H9 (cell line): Measurements from ENCODE around the gene CYSTM1. TPM values are rescaled to one million over a fixed set of nuclear protein-coding genes. Genes with fewer than 3 reads are reported as not detected.

ENCODE experiments used
- DNase-seq: peaks from one replicate; pipeline ENCODE4 v3.0.0-alpha.2; 2017
- H2AFZ ChIP-seq: one replicate; pipeline ENCODE4 v1.6.1; 2013; ENCODE audit warnings: mild to moderate bottlenecking, low read length, control low read depth, moderate library complexity
- H2AK5ac ChIP-seq: 2 replicates; pipeline ENCODE4 v1.6.1; 2013; ENCODE audit warnings: low read length, control low read depth, mixed read lengths; ENCODE audit not compliant: insufficient read length
- H2BK120ac ChIP-seq: one replicate; pipeline ENCODE4 v1.6.1; 2013; ENCODE audit warnings: low read depth, mild to moderate bottlenecking, low read length, control low read depth, inconsistent platforms; ENCODE audit not compliant: poor library complexity, severe bottlenecking
- H2BK12ac ChIP-seq: 2 replicates; pipeline ENCODE4 v1.6.1; 2013; ENCODE audit warnings: low read length, control low read depth, mixed read lengths, low read depth; ENCODE audit not compliant: insufficient read length
- H2BK15ac ChIP-seq: 2 replicates; pipeline ENCODE4 v1.6.1; 2013; ENCODE audit warnings: low read depth, low read length, control low read depth
- H2BK20ac ChIP-seq: one replicate; pipeline ENCODE4 v1.6.1; 2013; ENCODE audit warnings: low read depth, mild to moderate bottlenecking, low read length, control low read depth, inconsistent platforms; ENCODE audit not compliant: poor library complexity, severe bottlenecking
- H2BK5ac ChIP-seq: 2 replicates; pipeline ENCODE4 v1.6.1; 2013; ENCODE audit warnings: low read length, control low read depth, mixed read lengths; ENCODE audit not compliant: insufficient read length
- H3K14ac ChIP-seq: 2 replicates; pipeline ENCODE4 v1.6.1; 2013; ENCODE audit warnings: low read length, control low read depth; ENCODE audit not compliant: insufficient read depth
- H3K18ac ChIP-seq: 2 replicates; pipeline ENCODE4 v1.6.1; 2013; ENCODE audit warnings: low read depth, mild to moderate bottlenecking, mixed read lengths, low read length, control low read depth; ENCODE audit not compliant: insufficient read length
- H3K23ac ChIP-seq: 2 replicates; pipeline ENCODE4 v1.6.1; 2013; ENCODE audit warnings: low read length, control low read depth, mixed read lengths, low read depth; ENCODE audit not compliant: insufficient read length
- H3K23me2 ChIP-seq: 2 replicates; pipeline ENCODE4 v1.6.1; 2013; ENCODE audit warnings: low read depth, mild to moderate bottlenecking, mixed read lengths, low read length, control low read depth; ENCODE audit not compliant: insufficient read length, poor library complexity, severe bottlenecking
- H3K27ac ChIP-seq: 2 replicates; pipeline ENCODE4 v1.5.1; 2013; ENCODE audit warnings: low read length, control low read depth, mixed read lengths, low read depth; ENCODE audit not compliant: insufficient read length
- H3K27me3 ChIP-seq: 2 replicates; pipeline ENCODE4 v1.6.1; 2013; ENCODE audit warnings: low read length, control low read depth, inconsistent platforms; ENCODE audit not compliant: insufficient read depth
- H3K4ac ChIP-seq: 2 replicates; pipeline ENCODE4 v1.6.1; 2013; ENCODE audit warnings: low read depth, mild to moderate bottlenecking, control low read depth, inconsistent platforms, low read length, moderate library complexity
- H3K4me1 ChIP-seq: 2 replicates; pipeline ENCODE4 v1.6.1; 2013; ENCODE audit warnings: low read length, control low read depth, inconsistent platforms; ENCODE audit not compliant: insufficient read depth
- H3K4me2 ChIP-seq: 2 replicates; pipeline ENCODE4 v1.6.1; 2013; ENCODE audit warnings: low read length, control low read depth, mixed read lengths; ENCODE audit not compliant: insufficient read length, insufficient read depth
- H3K56ac ChIP-seq: 2 replicates; pipeline ENCODE4 v1.6.1; 2013; ENCODE audit warnings: low read depth, mild to moderate bottlenecking, mixed read lengths, low read length, control low read depth; ENCODE audit not compliant: insufficient read length
- H3K79me1 ChIP-seq: 2 replicates; pipeline ENCODE4 v1.6.1; 2013; ENCODE audit warnings: low read depth, mild to moderate bottlenecking, moderate library complexity, low read length, control low read depth, inconsistent platforms; ENCODE audit not compliant: insufficient read depth, poor library complexity, severe bottlenecking
- H3K79me2 ChIP-seq: 2 replicates; pipeline ENCODE4 v1.6.1; 2013; ENCODE audit warnings: low read length, control low read depth, inconsistent platforms; ENCODE audit not compliant: insufficient read depth
- H3K9ac ChIP-seq: 2 replicates; pipeline ENCODE4 v1.6.1; 2013; ENCODE audit warnings: low read length, control low read depth, mixed read lengths; ENCODE audit not compliant: insufficient read length; ENCODE audit errors: extremely low read depth
- H3K9me3 ChIP-seq: one replicate; pipeline ENCODE4 v1.6.1; 2013; ENCODE audit warnings: low read depth, low read length, inconsistent platforms; ENCODE audit not compliant: control insufficient read depth
- H3T11ph ChIP-seq: one replicate; pipeline ENCODE4 v1.6.1; 2013; ENCODE audit warnings: mild to moderate bottlenecking, low read length, control low read depth, inconsistent platforms
- H4K20me1 ChIP-seq: one replicate; pipeline ENCODE4 v1.6.1; 2013; ENCODE audit not compliant: control insufficient read depth, insufficient read length, insufficient read depth
- H4K5ac ChIP-seq: 2 replicates; pipeline ENCODE4 v1.6.1; 2013; ENCODE audit warnings: low read depth, mild to moderate bottlenecking, mixed read lengths, low read length, control low read depth; ENCODE audit not compliant: insufficient read length
- H4K8ac ChIP-seq: replicated peaks from 2 replicates; pipeline ENCODE4 v1.6.1; 2013; ENCODE audit warnings: low read length, control low read depth, mixed read lengths, low read depth; ENCODE audit not compliant: insufficient read length
- H4K91ac ChIP-seq: 2 replicates; pipeline ENCODE4 v1.6.1; 2013; ENCODE audit warnings: low read depth, mild to moderate bottlenecking, moderate library complexity, mixed read lengths, low read length, control low read depth; ENCODE audit not compliant: insufficient read length
- H3K27ac Mint-ChIP-seq, 3 experiments: 2 replicates in 2 of 3; 3 replicates in 1 of 3; pipeline ENCODE4 v1.8.0; 2020 to 2021; ENCODE audit warnings: mixed read lengths in 3 of 3, mild to moderate bottlenecking in 1 of 3, moderate library complexity in 1 of 3
- H3K27me3 Mint-ChIP-seq: 2 replicates; pipeline ENCODE4 v1.8.0; 2021; ENCODE audit warnings: low read depth, mild to moderate bottlenecking, moderate library complexity, mixed read lengths
- H3K36me3 Mint-ChIP-seq, 3 experiments: 2 replicates in 2 of 3; 3 replicates in 1 of 3; pipeline ENCODE4 v1.8.0; 2020 to 2021; ENCODE audit warnings: low read depth in 3 of 3, mixed read lengths in 3 of 3; ENCODE audit not compliant: insufficient read depth in 1 of 3
- H3K4me1 Mint-ChIP-seq, 2 experiments: 2 replicates each; pipeline ENCODE4 v1.8.0; 2020; ENCODE audit warnings: mixed read lengths in 2 of 2
- H3K4me3 Mint-ChIP-seq, 2 experiments: 2 replicates in 1 of 2; 3 replicates in 1 of 2; pipeline ENCODE4 v1.8.0; 2020 to 2021; ENCODE audit warnings: mild to moderate bottlenecking in 2 of 2, mixed read lengths in 2 of 2, moderate library complexity in 1 of 2
- H3K9me3 Mint-ChIP-seq, 2 experiments: 2 replicates in 1 of 2; 3 replicates in 1 of 2; pipeline ENCODE4 v1.8.0; 2020; ENCODE audit warnings: mild to moderate bottlenecking in 2 of 2, mixed read lengths in 2 of 2, moderate library complexity in 1 of 2
- WGBS: extraction: QIAGEN DNeasy Blood & Tissue Kit; methylation state at CpG from one replicate; pipeline ENCODE4 v1.1.7; 2013; ENCODE audit warnings: missing lambda C conversion rate, low lambda C conversion rate, mixed read lengths; ENCODE audit not compliant: insufficient read length; ENCODE audit errors: extremely low coverage; 5-methylcytosine and 5-hydroxymethylcytosine counted together
- total RNA-seq: library from RNA; stranded (reverse); gene quantifications from 2 replicates; pipeline ENCODE4 v1.2.1, GENCODE V29; 2021
- TF ChIP-seq, protein P1 (sequence below): fragments of 200-600 bp; sonication (generic); conservative IDR thresholded peaks from 3 replicates; pipeline ENCODE4 v1.8.0; 2021; ENCODE audit warnings: antibody characterized with exemption, mild to moderate bottlenecking

Gene CYSTM1
- total RNA-seq, 1 experiment from 2014 or later = 20.6 TPM

DNA sequence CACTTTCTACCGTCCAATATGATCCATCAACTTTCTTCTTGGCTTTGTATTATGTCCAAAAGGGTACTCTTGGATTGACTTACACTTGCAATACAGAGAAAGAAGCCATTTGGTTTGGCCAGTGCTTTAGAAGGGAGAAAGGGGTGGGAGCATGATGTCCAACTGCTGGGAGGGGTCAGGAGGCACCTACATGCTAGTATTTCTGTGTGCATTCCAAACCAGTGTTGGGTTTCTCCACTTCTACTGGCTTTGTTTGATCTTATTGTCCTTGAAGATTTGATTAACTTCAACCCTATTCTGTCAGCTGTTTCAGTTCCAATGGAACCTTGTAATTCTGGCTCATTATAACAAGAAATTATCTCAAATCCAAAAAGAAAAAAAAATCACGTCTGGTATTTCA lies 27.6 kb downstream of the CYSTM1 start:
- Histone ChIP-seq H3K14ac (no peak overlapping the region), H3T11ph (no peak overlapping the region), H4K8ac (no peak overlapping the region), H2BK20ac (no peak overlapping the region), H4K91ac (no peak overlapping the region), H3K27ac (no peak overlapping the region), H2AFZ (no peak overlapping the region), H3K27me3 (no peaks in the 10 kb centered on the region), H3K23me2 (no peaks in the 10 kb centered on the region), H4K5ac (no peak overlapping the region), H2AK5ac (no peak overlapping the region), H3K56ac (no peak overlapping the region), H2BK5ac (no peak overlapping the region), H4K20me1 (no peaks in the 10 kb centered on the region), H2BK12ac (no peak overlapping the region), H3K79me2 (no peaks in the 10 kb centered on the region), H3K9ac (no peak overlapping the region), H3K9me3 (no peaks in the 10 kb centered on the region), H2BK15ac (no peak overlapping the region), H3K23ac (no peak overlapping the region), H3K79me1 (no peaks in the 10 kb centered on the region), H3K4me1 (peaks cover 4% of the 10 kb centered on the region; the same call in 1 of the 2 replicates), H2BK120ac (no peak overlapping the region), H3K4me2 (no peak overlapping the region), H3K4ac (no peak overlapping the region), H3K18ac (no peak overlapping the region)
- no peak for DNase-seq
- Mint-ChIP-seq H3K36me3 (peaks cover 0 to 2% (median 0%) of the 10 kb centered on the region in 3 experiments; a peak in 2 of 7 replicates), H3K4me3 (no peak overlapping the region), H3K27me3 (no peaks in the 10 kb centered on the region), H3K4me1 (peaks cover 12 to 14% of the 10 kb centered on the region in 2 experiments), H3K27ac (no peak overlapping the region), H3K9me3 (no peaks in the 10 kb centered on the region)
- WGBS = no CpG with 5 or more reads among the region's 2 CpGs
- TF ChIP-seq, protein P1, sequence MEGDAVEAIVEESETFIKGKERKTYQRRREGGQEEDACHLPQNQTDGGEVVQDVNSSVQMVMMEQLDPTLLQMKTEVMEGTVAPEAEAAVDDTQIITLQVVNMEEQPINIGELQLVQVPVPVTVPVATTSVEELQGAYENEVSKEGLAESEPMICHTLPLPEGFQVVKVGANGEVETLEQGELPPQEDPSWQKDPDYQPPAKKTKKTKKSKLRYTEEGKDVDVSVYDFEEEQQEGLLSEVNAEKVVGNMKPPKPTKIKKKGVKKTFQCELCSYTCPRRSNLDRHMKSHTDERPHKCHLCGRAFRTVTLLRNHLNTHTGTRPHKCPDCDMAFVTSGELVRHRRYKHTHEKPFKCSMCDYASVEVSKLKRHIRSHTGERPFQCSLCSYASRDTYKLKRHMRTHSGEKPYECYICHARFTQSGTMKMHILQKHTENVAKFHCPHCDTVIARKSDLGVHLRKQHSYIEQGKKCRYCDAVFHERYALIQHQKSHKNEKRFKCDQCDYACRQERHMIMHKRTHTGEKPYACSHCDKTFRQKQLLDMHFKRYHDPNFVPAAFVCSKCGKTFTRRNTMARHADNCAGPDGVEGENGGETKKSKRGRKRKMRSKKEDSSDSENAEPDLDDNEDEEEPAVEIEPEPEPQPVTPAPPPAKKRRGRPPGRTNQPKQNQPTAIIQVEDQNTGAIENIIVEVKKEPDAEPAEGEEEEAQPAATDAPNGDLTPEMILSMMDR = no peak
